ENCODE measurements around the gene NKAIN4. TPM values are rescaled to one million over a fixed set of nuclear protein-coding genes. Genes with fewer than 3 reads are reported as not detected.

Gene NKAIN4
- total RNA-seq, 1 donor from 2014 or later = not detected

- peaks cover 9% of the 10 kb centered on the region for H3K4me1 ChIP-seq
- H3K4me3 ChIP-seq = no peak overlapping the region
- no peak for TF ChIP-seq CTCF (IDR thresholded peaks at IDR 0.05; ENCODE audit: borderline replicate concordance)
- intact Hi-C loops (cut with micrococcal nuclease) = no loop called here
- H3K36me3 ChIP-seq = peaks cover 2% of the 10 kb centered on the region
- no peak overlapping the region for H3K27ac ChIP-seq (replicated peaks)
- no peaks in the 10 kb centered on the region for H3K9me3 ChIP-seq (replicated peaks)
- peaks cover 65% of the 10 kb centered on the region for H3K27me3 ChIP-seq (ENCODE audit: low read depth)
- no peak for DNase-seq
Measured at GRCh38 chr20:63294536-63294900, 40.3 kb upstream of the NKAIN4 start.

GRCh38 chr20:63293871-63294535 is 39.7 kb upstream of the NKAIN4 start:
- intact Hi-C loops (cut with micrococcal nuclease) = no loop called here
- no peak overlapping the region for H3K4me3 ChIP-seq
- H3K27me3 ChIP-seq (ENCODE audit: low read depth) = peaks cover 60% of the 10 kb centered on the region
- H3K9me3 ChIP-seq (replicated peaks) = no peaks in the 10 kb centered on the region
- TF ChIP-seq CTCF (IDR thresholded peaks at IDR 0.05; ENCODE audit: borderline replicate concordance) = no peak
- H3K36me3 ChIP-seq = peaks cover 8% of the 10 kb centered on the region
- H3K27ac ChIP-seq (replicated peaks) = no peak overlapping the region
- peaks cover 9% of the 10 kb centered on the region for H3K4me1 ChIP-seq
- DNase-seq = no peak

GRCh38 chr20:63293456-63293855 is 39.2 kb upstream of the NKAIN4 start:
- Histone ChIP-seq H3K4me3 (no peak overlapping the region), H3K36me3 (peaks cover 13% of the 10 kb centered on the region), H3K27me3 (ENCODE audit: low read depth) (peaks cover 55% of the 10 kb centered on the region), H3K9me3 (replicated peaks) (no peaks in the 10 kb centered on the region), H3K4me1 (peaks cover 9% of the 10 kb centered on the region), H3K27ac (replicated peaks) (no peak overlapping the region)
- intact Hi-C loops (cut with micrococcal nuclease) = no loop called here
- no peak for TF ChIP-seq CTCF (IDR thresholded peaks at IDR 0.05; ENCODE audit: borderline replicate concordance)
- no peak for DNase-seq

- H3K27me3 ChIP-seq (ENCODE audit: low read depth) = peaks cover 49% of the 10 kb centered on the region
- TF ChIP-seq CTCF (IDR thresholded peaks at IDR 0.05; ENCODE audit: borderline replicate concordance) = no peak
Measured at GRCh38 chr20:63292904-63293303, 38.6 kb upstream of the NKAIN4 start, which contains the start of gene COL20A1. Gene COL20A1, plus strand, starts transcription at chr20:63293186. Its CDS starts 1,922 bp downstream, at chr20:63295108.

GRCh38 chr20:63292292-63292701 is 38.0 kb upstream of the NKAIN4 start:
- Histone ChIP-seq H3K27me3 (ENCODE audit: low read depth) (peaks cover 43% of the 10 kb centered on the region), H3K4me3 (no peak overlapping the region), H3K4me1 (peaks cover 9% of the 10 kb centered on the region), H3K9me3 (replicated peaks) (no peaks in the 10 kb centered on the region), H3K36me3 (peaks cover 24% of the 10 kb centered on the region), H3K27ac (replicated peaks) (no peak overlapping the region)
- DNase-seq = no peak
- TF ChIP-seq CTCF (IDR thresholded peaks at IDR 0.05; ENCODE audit: borderline replicate concordance) = no peak
- intact Hi-C loops (cut with micrococcal nuclease) = no loop called here

More at GRCh38 chr20:63292904-63293303, 38.6 kb upstream of the NKAIN4 start, which contains the start of gene COL20A1:
- intact Hi-C loops (cut with micrococcal nuclease) = no loop called here
- no peak for DNase-seq
- Histone ChIP-seq H3K27ac (replicated peaks) (no peak within 1 kb of the TSS), H3K4me1 (peaks cover 9% of the 10 kb centered on the region), H3K36me3 (peaks cover 18% of the 10 kb centered on the region), H3K9me3 (replicated peaks) (no peaks in the 10 kb centered on the region), H3K4me3 (no peak within 1 kb of the TSS)
